Heart left ventricle (tissue), 16 donors: ENCODE data around the gene FAM181A. TPM values are rescaled to one million over a fixed set of nuclear protein-coding genes. Genes with fewer than 3 reads are reported as not detected.

ENCODE experiments used
- ATAC-seq, 4 donors: fragments of 200-7000 bp; cut with Tn5 transposase; one replicate each; pipeline ENCODE4 v1.9.1; 2020 to 2022; ENCODE audit warnings: moderate library complexity in 4 of 4, mild to moderate bottlenecking in 3 of 4, moderate number of reproducible peaks in 1 of 4
- DNase-seq, 5 donors: peaks; one replicate each; pipeline ENCODE4 v3.0.0-alpha.2; 2020
- H3K27ac ChIP-seq, 12 donors: fragments of 200-600 bp; sonication (generic) in 4 of 12; one replicate each; pipeline versions ENCODE4 v1.5.0 to v1.8.0; 2016 to 2022; ENCODE audit warnings: mild to moderate bottlenecking in 2 of 12
- H3K27me3 ChIP-seq, 9 donors: fragments of 200-600 bp; sonication (generic) in 2 of 9; one replicate each; pipeline versions ENCODE4 v1.5.1 to v1.8.0; 2016 to 2022; ENCODE audit warnings: mild to moderate bottlenecking in 3 of 9
- H3K36me3 ChIP-seq, 9 donors: fragments of 200-600 bp; sonication (generic) in 2 of 9; one replicate each; pipeline versions ENCODE4 v1.5.0 to v1.8.0; 2018 to 2022; ENCODE audit warnings: mild to moderate bottlenecking in 2 of 9
- H3K4me1 ChIP-seq, 12 donors: fragments of 200-600 bp; sonication (generic) in 4 of 12; one replicate each; pipeline versions ENCODE4 v1.5.0 to v1.8.0; 2016 to 2022; ENCODE audit warnings: mild to moderate bottlenecking in 3 of 12
- H3K4me3 ChIP-seq, 12 donors: fragments of 200-600 bp; sonication (generic) in 4 of 12; one replicate each; pipeline versions ENCODE4 v1.5.0 to v1.8.0; 2017 to 2022; ENCODE audit warnings: mild to moderate bottlenecking in 9 of 12, moderate library complexity in 4 of 12
- H3K9me3 ChIP-seq, 12 donors: fragments of 200-600 bp; sonication (generic) in 4 of 12; one replicate each; pipeline versions ENCODE4 v1.5.0 to v1.8.0; 2016 to 2022; ENCODE audit warnings: mild to moderate bottlenecking in 1 of 12
- CTCF ChIP-seq, 12 donors: fragments of 200-600 bp; sonication (generic) in 4 of 12; IDR thresholded peaks; one replicate each; pipeline versions ENCODE4 v1.5.0 to v1.8.0; 2018 to 2022; ENCODE audit warnings: antibody characterized with exemption in 12 of 12, mild to moderate bottlenecking in 5 of 12
- POLR2A ChIP-seq, 2 donors: fragments of 450-650 bp; IDR thresholded peaks; one replicate each; pipeline ENCODE4 v1.6.1; 2017; ENCODE audit warnings: antibody characterized with exemption in 2 of 2, mild to moderate bottlenecking in 2 of 2, moderate library complexity in 2 of 2
- WGBS, 4 donors: extraction: QIAGEN DNeasy Blood & Tissue Kit in 2 of 4; methylation state at CpG; one replicate each; pipeline versions ENCODE4 v1.1.5 to v1.1.7; 2013 to 2018; 5-methylcytosine and 5-hydroxymethylcytosine counted together
- intact Hi-C, 10 donors: fragments of 100-400 bp; cut with DNase I; formaldehyde crosslinking; loops; one replicate each; pipeline versions ENCODE4 v1.11.1 to v1.14.2; 2022
- polyA plus RNA-seq, 2 donors: library from polyadenylated mRNA; stranded (reverse); fragments of 200-250 nt; gene quantifications; one replicate each; pipeline ENCODE4 v1.2.3, GENCODE V29; 2013
- total RNA-seq, 9 donors: library from RNA; depleted of rRNA in 2 of 9; stranded (reverse); fragments of >200 nt in 2 of 9; fragmentation: NEBNext Ultra II Directional in 3 of 9; extraction: Animal tissue kit (Norgen Biotek cat#: 25700) in 3 of 9; gene quantifications; one replicate each; pipeline versions ENCODE4 v1.1.0 to v1.2.4, GENCODE V29; 2016 to 2023
- donor health status: ischemic (EF 13 %, LVEDD 7.1; RV severe dilation, severe dysfunction).
- donor health status: healthy with polysubstance abuse.
- donor health status: DM: no; HTN: yes; CAD: no.
- donor health status: DM: no; HTN: no; CAD: no.
- donor health status: ischemic (EF 25% LVEDD 6.9; RV normal size, moderate dysfunction).
- donor health status: ischemic (EF 25% LVEDD 5.7; RV mildly dilated, moderate dysfunction).
- donor health status: healthy.
- donor health status: DM: yes; HTN: yes; CAD: no.
- donor health status: ischemic (EF 35%, LVEDD 5.7; RV mildly dilated, moderate dysfunction).
- donor health status: nonischemic (EF 11% LVEDD 7.7; RV severe dilation, severe dysfunction).
- donor health status: DM: yes; HTN: yes; CAD: no.
- donor health status: PGD.
- donor health status: ischemic (EF 29% LVEDD 5.4; RV normal size, mild dysfunction).
- donor health status: nonischemic (EF 23%, LVEDD 6.1; RV moderate dilation, normal function).

The FAM181A gene
- total and polyA plus RNA-seq, 11 donors, result not detected

- DNase-seq, result peak in 1 of 5 donors; percentile 42
- no peak for ATAC-seq
- H3K4me3 ChIP-seq, result no peak overlapping the region
- H3K27ac ChIP-seq, result peak overlapping the region in 3 of 12 donors; percentile 18 to 65 (median 52)
- H3K36me3 ChIP-seq, result peaks cover 0 to 82% (median 59%) of the 10 kb centered on the region in 9 donors
- H3K27me3 ChIP-seq, result no peaks in the 10 kb centered on the region
- intact Hi-C loops, result loop anchor here in 2 of 10 donors (5.0 to 10.0 kb wide), 2 partner anchors 46 to 184 kb away; partner anchors contain the start of gene CCDC197 (in 1 of the 2)
- 80 to 85% (median 83%) methylated on average over 20 of the region's 20 CpGs for WGBS, 4 donors
- H3K9me3 ChIP-seq, result no peaks in the 10 kb centered on the region
- TF ChIP-seq CTCF (IDR thresholded peaks at IDR 0.05), result no peak
- TF ChIP-seq POLR2A (IDR thresholded peaks at IDR 0.05), result no peak
- peaks cover 0 to 50% (median 25%) of the 10 kb centered on the region in 12 donors for H3K4me1 ChIP-seq
These were observed 23.9 kb downstream of the FAM181A start for GRCh38 chr14:93950948-93951634.

GRCh38 chr14:93951635-93952540, 24.7 kb downstream of the FAM181A start:
- DNase-seq (peak in 1 of 5 donors; percentile 33), ATAC-seq (no peak)
- Histone ChIP-seq H3K27ac (peak overlapping the region in 6 of 12 donors; percentile 8 to 65 (median 20)), H3K4me1 (peaks cover 0 to 57% (median 28%) of the 10 kb centered on the region in 12 donors), H3K9me3 (no peaks in the 10 kb centered on the region), H3K4me3 (no peak overlapping the region), H3K36me3 (peaks cover 0 to 74% (median 52%) of the 10 kb centered on the region in 9 donors), H3K27me3 (no peaks in the 10 kb centered on the region)
- WGBS, 4 donors, result 49 to 59% (median 55%) methylated on average over 6 to 7 of the region's 7 CpGs
- intact Hi-C loops, result loop anchor here in 2 of 10 donors (5.0 to 10.0 kb wide), 2 partner anchors 45 to 183 kb away; partner anchors contain the start of gene CCDC197 (in 1 of the 2)
- TF ChIP-seq POLR2A (IDR thresholded peaks at IDR 0.05), result no peak
- no peak for TF ChIP-seq CTCF (IDR thresholded peaks at IDR 0.05)

- Histone ChIP-seq H3K36me3 (peaks cover 0 to 70% (median 47%) of the 10 kb centered on the region in 9 donors), H3K9me3 (no peaks in the 10 kb centered on the region), H3K4me1 (peaks cover 0 to 67% (median 34%) of the 10 kb centered on the region in 12 donors), H3K27me3 (no peaks in the 10 kb centered on the region), H3K4me3 (no peak overlapping the region), H3K27ac (peak overlapping the region in 2 of 12 donors; percentile 65 to 84)
- no peak for TF ChIP-seq CTCF (IDR thresholded peaks at IDR 0.05)
- no peak for TF ChIP-seq POLR2A (IDR thresholded peaks at IDR 0.05)
- WGBS, 4 donors, result 65 to 74% (median 73%) methylated on average over 3 of the region's 3 CpGs
- DNase-seq (no peak), ATAC-seq (no peak)
- intact Hi-C loops, result loop anchor here in 2 of 10 donors (5.0 to 10.0 kb wide), 2 partner anchors 44 to 182 kb away; partner anchors contain the start of gene CCDC197 (in 1 of the 2)
These were observed 25.7 kb downstream of the FAM181A start for GRCh38 chr14:93952829-93953228.
